Breast epithelium (tissue), 4 donors: ENCODE data around the gene ZNF473. TPM values are rescaled to one million over a fixed set of nuclear protein-coding genes. Genes with fewer than 3 reads are reported as not detected.
"Not testable (repeated sequence)": the region's sequence is repeated elsewhere in the genome, so short reads cannot be mapped to it uniquely, and the experiment has no call there.

Experiments
- DNase-seq, 2 donors: peaks; one replicate each; pipeline ENCODE4 v3.0.0-alpha.2; 2019; ENCODE audit warnings: low spot score in 2 of 2
- H3K27ac ChIP-seq, 2 donors: fragments of 200-600 bp; sonication (generic) in 1 of 2; one replicate each; pipeline ENCODE4 v1.5.1; 2016 to 2019; ENCODE audit warnings: mild to moderate bottlenecking in 1 of 2
- H3K27me3 ChIP-seq, 2 donors: fragments of 200-600 bp; sonication (generic) in 1 of 2; one replicate each; pipeline versions ENCODE4 v1.5.1 to v1.6.0; 2017 to 2019; ENCODE audit warnings: control low read depth in 1 of 2, mild to moderate bottlenecking in 1 of 2
- H3K36me3 ChIP-seq: fragments of 200-600 bp; one replicate; pipeline ENCODE4 v1.5.1; 2019
- H3K4me1 ChIP-seq, 2 donors: fragments of 200-600 bp; sonication (generic); one replicate each; pipeline ENCODE4 v1.5.1; 2016 to 2019; ENCODE audit warnings: control low read depth in 1 of 2
- H3K4me3 ChIP-seq, 3 donors: fragments of 200-600 bp; sonication (generic); 1 replicate in 2 of 3; 2 replicates in 1 of 3; pipeline ENCODE4 v1.5.1; 2016 to 2019; ENCODE audit warnings: mild to moderate bottlenecking in 3 of 3, moderate library complexity in 2 of 3
- H3K9me3 ChIP-seq, 2 donors: fragments of 200-600 bp; sonication (generic) in 1 of 2; one replicate each; pipeline ENCODE4 v1.5.1; 2016 to 2019; ENCODE audit warnings: control low read depth in 1 of 2
- POLR2A ChIP-seq: fragments of 450-650 bp; IDR thresholded peaks from one replicate; pipeline ENCODE4 v1.6.1; 2016; ENCODE audit warnings: antibody characterized with exemption, mild to moderate bottlenecking, moderate library complexity
- POLR2AphosphoS5 ChIP-seq, 3 donors: sonication (generic); formaldehyde crosslinking; IDR thresholded peaks; one replicate each; pipeline ENCODE4 v1.6.1; 2017; ENCODE audit warnings: antibody characterized with exemption in 3 of 3
- intact Hi-C: fragments of 100-400 bp; cut with DNase I; formaldehyde crosslinking; loops from one replicate; pipeline ENCODE4 v1.15.1; 2023; ENCODE audit warnings: low total_unique reads
- total RNA-seq, 3 donors: library from RNA; depleted of rRNA; stranded (reverse); fragments of >200 nt; gene quantifications; one replicate each; pipeline ENCODE4 v1.1.0, GENCODE V29; 2016
- TF ChIP-seq, protein P1 (sequence below), 3 donors: fragments of 450-650 bp; IDR thresholded peaks; one replicate each; pipeline ENCODE4 v1.5.1; 2016 to 2017; ENCODE audit warnings: antibody characterized with exemption in 3 of 3, mild to moderate bottlenecking in 3 of 3, moderate library complexity in 3 of 3

ZNF473 gene
- total RNA-seq, 3 donors from 2014 or later, result 7.8 to 15.5 (median 12.1) TPM

DNA sequence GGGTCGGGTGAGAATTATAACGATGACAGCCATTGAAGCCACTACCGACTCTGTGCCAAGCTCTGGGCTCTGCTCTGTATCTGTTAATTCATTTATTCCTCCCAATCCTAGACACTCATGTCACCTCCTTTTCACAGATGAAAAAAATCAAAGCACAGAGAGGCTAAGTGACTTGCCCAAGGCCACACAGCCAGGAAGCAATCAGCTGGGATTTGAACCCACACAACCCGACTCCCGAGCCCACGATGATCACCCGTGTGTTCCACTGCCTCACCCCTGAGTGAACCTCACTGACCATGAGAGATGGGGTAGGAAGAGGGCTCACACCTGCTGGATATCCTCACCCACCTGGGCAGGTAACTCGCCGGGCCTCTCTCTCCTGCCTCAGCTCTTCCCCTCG, 40.1 kb downstream of the ZNF473 start:
- no peaks in the 10 kb centered on the region for H3K27me3 ChIP-seq
- no peaks in the 10 kb centered on the region for H3K4me1 ChIP-seq
- no peak overlapping the region for H3K4me3 ChIP-seq
- no peak overlapping the region for H3K27ac ChIP-seq
- H3K9me3 ChIP-seq, result no peaks in the 10 kb centered on the region
- DNase-seq, result no peak
- TF ChIP-seq, protein P1, sequence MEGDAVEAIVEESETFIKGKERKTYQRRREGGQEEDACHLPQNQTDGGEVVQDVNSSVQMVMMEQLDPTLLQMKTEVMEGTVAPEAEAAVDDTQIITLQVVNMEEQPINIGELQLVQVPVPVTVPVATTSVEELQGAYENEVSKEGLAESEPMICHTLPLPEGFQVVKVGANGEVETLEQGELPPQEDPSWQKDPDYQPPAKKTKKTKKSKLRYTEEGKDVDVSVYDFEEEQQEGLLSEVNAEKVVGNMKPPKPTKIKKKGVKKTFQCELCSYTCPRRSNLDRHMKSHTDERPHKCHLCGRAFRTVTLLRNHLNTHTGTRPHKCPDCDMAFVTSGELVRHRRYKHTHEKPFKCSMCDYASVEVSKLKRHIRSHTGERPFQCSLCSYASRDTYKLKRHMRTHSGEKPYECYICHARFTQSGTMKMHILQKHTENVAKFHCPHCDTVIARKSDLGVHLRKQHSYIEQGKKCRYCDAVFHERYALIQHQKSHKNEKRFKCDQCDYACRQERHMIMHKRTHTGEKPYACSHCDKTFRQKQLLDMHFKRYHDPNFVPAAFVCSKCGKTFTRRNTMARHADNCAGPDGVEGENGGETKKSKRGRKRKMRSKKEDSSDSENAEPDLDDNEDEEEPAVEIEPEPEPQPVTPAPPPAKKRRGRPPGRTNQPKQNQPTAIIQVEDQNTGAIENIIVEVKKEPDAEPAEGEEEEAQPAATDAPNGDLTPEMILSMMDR (IDR thresholded peaks at IDR 0.05), result no peak
- no peak for TF ChIP-seq POLR2AphosphoS5 (IDR thresholded peaks at IDR 0.05)
- H3K36me3 ChIP-seq, result no peaks in the 10 kb centered on the region
- intact Hi-C loops, result no loop called here

DNA sequence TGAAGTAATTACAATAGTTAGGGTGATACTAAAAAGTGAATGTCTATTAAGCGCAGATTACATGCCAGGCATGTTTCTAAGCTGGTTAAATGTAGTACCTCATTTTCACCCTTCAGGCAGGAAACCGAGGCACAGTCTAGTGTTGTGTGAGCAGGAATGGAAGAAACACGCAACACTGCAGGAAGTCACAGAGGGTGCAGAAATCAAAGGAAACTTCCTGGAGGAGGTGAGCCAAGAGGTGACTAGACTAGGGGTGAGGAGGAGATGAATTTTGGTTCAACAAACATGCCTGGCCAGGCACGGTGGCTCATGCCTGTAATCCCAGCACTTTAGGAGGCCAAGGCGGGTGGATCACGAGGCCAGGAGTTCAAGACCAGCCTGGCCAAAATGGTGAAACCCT, 41.8 kb downstream of the ZNF473 start:
- H3K27ac ChIP-seq, result no peak overlapping the region
- H3K27me3 ChIP-seq, result no peaks in the 10 kb centered on the region
- no peak for DNase-seq
- no peak for TF ChIP-seq POLR2A
- TF ChIP-seq, protein P1 (IDR thresholded peaks at IDR 0.05), result no peak
- no peak for TF ChIP-seq POLR2AphosphoS5 (IDR thresholded peaks at IDR 0.05)
- no peaks in the 10 kb centered on the region for H3K9me3 ChIP-seq
- H3K4me1 ChIP-seq, result no peaks in the 10 kb centered on the region
- no peaks in the 10 kb centered on the region for H3K36me3 ChIP-seq
- H3K4me3 ChIP-seq, result no peak overlapping the region
- intact Hi-C loops, result no loop called here

DNA sequence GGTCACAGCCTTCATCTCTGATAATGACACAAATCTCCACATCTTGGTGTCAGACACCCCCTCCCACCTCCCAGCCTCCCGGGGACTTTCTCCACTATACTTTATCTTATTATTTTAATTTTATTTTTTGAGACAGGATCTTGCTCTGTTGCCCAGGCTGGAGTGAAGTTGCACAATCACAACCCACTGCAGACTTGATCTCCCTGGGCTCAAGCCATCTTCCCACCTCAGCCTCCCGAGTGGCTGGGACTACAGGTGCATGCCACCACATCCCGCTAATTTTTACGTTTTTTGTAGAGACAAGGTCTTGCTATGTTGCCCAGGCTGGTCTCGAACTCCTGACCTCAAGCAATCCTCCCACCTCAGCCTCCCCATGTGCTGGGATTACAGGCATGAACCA, 42.6 kb downstream of the ZNF473 start:
- H3K4me3 ChIP-seq, DNase-seq, intact Hi-C loops, H3K9me3 ChIP-seq, H3K36me3 ChIP-seq, H3K4me1 ChIP-seq, H3K27ac ChIP-seq, H3K27me3 ChIP-seq: not testable (repeated sequence)

- H3K4me1 ChIP-seq, H3K27ac ChIP-seq, DNase-seq, H3K36me3 ChIP-seq, H3K9me3 ChIP-seq, H3K4me3 ChIP-seq, intact Hi-C loops, H3K27me3 ChIP-seq: not testable (repeated sequence)
Measured at GRCh38 chr19:50075076-50075475, 49.3 kb downstream of the ZNF473 start.

DNA sequence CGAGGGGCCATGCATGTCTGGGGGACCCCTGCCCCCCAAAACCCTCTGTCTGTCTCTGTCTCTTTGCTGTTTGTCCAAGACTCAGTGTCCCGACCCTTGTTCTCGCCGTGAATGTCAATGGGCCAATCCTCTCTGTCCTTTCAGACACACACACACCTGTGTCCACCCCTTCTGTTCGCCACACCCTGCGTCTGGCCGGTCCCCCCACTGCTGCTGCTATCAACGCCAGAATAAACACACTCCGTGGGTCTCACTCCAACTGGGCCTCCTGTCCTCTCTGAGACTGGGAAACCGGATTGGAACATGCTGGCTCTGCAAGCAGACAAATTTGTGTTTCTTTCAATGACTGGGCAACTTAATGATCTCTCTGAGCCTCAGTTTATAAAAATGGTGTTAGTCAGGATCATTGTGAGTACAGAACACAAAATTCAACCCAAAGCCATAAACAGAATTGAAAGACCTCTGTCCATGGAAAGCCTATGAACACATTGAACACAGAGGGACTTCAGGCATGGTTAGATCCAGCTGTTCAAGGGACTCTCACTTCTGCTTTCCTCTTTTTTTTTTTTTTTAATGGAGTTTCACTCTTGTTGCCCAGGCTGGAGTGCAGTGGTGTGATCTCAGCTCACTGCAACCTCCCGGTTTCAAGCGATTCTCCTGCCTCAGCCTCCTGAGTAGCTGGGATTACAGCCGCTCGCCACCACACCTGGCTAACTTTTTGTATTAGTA, 50.0 kb downstream of the ZNF473 start:
- H3K4me3 ChIP-seq, H3K36me3 ChIP-seq, intact Hi-C loops, H3K27me3 ChIP-seq, H3K27ac ChIP-seq, H3K9me3 ChIP-seq, H3K4me1 ChIP-seq, DNase-seq: not testable (repeated sequence)

DNA sequence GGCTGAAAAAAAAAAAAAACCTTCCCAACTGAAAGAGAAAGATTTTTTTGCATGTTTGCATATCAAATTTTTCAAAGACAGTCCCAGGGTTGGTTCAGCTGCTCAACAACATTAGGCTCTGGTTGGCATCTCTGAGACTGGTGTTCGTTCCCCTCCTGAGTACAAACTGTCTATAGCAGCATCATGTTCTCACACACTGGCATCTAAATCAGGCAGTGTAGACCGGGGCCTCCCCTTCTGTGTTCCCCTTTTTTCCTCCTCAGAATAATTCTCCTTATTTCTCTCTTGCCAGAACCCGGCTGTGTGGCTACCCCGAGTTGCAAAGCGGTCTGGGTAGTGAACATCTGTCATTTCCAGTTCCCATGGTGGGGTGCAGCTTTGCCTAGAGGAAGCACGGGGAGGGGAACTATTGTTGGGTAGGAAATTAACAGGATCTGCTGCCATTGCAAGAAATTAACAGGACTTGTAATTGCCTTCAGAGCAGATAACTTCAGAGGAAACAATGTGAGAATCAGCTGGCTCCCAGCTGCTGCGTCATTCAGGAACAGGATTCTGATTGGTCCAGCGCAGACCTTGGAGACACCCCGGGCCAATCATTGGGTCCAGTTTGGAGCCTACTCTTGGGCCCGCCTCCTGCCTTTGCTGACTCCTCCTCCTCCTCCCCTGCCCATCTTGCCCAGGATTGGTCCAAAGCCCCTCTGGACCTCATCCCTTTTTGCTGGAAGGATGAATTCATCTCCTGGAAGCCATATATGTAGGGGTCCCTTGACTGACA, 51.0 kb downstream of the ZNF473 start:
- H3K9me3 ChIP-seq, H3K4me1 ChIP-seq, H3K4me3 ChIP-seq, H3K36me3 ChIP-seq, H3K27ac ChIP-seq, H3K27me3 ChIP-seq, intact Hi-C loops, DNase-seq: not testable (repeated sequence)

GRCh38 chr19:50079014-50079413, 53.2 kb downstream of the ZNF473 start:
- H3K9me3 ChIP-seq, DNase-seq, H3K27me3 ChIP-seq, intact Hi-C loops, H3K4me3 ChIP-seq, H3K27ac ChIP-seq, H3K36me3 ChIP-seq, H3K4me1 ChIP-seq: not testable (repeated sequence)

GRCh38 chr19:50084440-50084839, 58.6 kb downstream of the ZNF473 start:
- H3K27me3 ChIP-seq, DNase-seq, H3K36me3 ChIP-seq, H3K4me1 ChIP-seq, H3K27ac ChIP-seq, H3K4me3 ChIP-seq, H3K9me3 ChIP-seq, intact Hi-C loops: not testable (repeated sequence)

- DNase-seq, H3K9me3 ChIP-seq, H3K27ac ChIP-seq, intact Hi-C loops, H3K4me3 ChIP-seq, H3K27me3 ChIP-seq, H3K36me3 ChIP-seq, H3K4me1 ChIP-seq: not testable (repeated sequence)
Measured at GRCh38 chr19:50087153-50087552, 61.3 kb downstream of the ZNF473 start.
